LNCaP clone FGC (cell line): ENCODE data around the gene HSFX4.
"Not testable (repeated sequence)": the region's sequence is repeated elsewhere in the genome, so short reads cannot be mapped to it uniquely, and the experiment has no call there.

Experiments used
- DNase-seq: peaks from one replicate; pipeline ENCODE4 v3.0.0-alpha.2; 2011; ENCODE audit warnings: low read depth
- H3K4me3 ChIP-seq: 2 replicates; pipeline ENCODE4 v1.5.1; 2011; ENCODE audit warnings: mild to moderate bottlenecking, low read depth, low read length, control low read depth
- CTCF ChIP-seq: IDR thresholded peaks from 2 replicates; pipeline ENCODE4 v1.5.1; 2012; ENCODE audit warnings: mild to moderate bottlenecking; ENCODE audit not compliant: control insufficient read depth, insufficient read depth; ENCODE audit errors: extremely low read depth

Gene HSFX4

GRCh38 chrX:149929400-149929799 lies at the start of gene HSFX4:
Gene HSFX4 (plus strand): TSS chrX:149929573. CDS start chrX:149929645, 72 bp downstream.
- not testable (repeated sequence) for DNase-seq, H3K4me3 ChIP-seq

- no peak for TF ChIP-seq CTCF
- H3K4me3 ChIP-seq, result no peak within 1 kb of the TSS
- DNase-seq, result no peak
These were observed 48.2 kb upstream of the HSFX4 start, which contains the start of gene MAGEA8 for GRCh38 chrX:149881081-149881711. Gene MAGEA8 (plus strand): TSS chrX:149881183. CDS start chrX:149884273, 3,090 bp downstream.

- not testable (repeated sequence) for DNase-seq, H3K4me3 ChIP-seq
These were observed 38.5 kb upstream of the HSFX4 start for GRCh38 chrX:149890828-149891227.

GRCh38 chrX:149898554-149898953 lies 30.8 kb upstream of the HSFX4 start:
- no peak for DNase-seq
- TF ChIP-seq CTCF, result no peak
- H3K4me3 ChIP-seq, result no peak overlapping the region

GRCh38 chrX:149903889-149904748 lies 25.3 kb upstream of the HSFX4 start:
- TF ChIP-seq CTCF, result no peak
- DNase-seq, result no peak
- H3K4me3 ChIP-seq, result no peak overlapping the region

- H3K4me3 ChIP-seq, result no peak overlapping the region
- no peak for TF ChIP-seq CTCF
- no peak for DNase-seq
These were observed 21.1 kb upstream of the HSFX4 start for GRCh38 chrX:149908308-149908707.

- no peak for DNase-seq
- no peak overlapping the region for H3K4me3 ChIP-seq
- no peak for TF ChIP-seq CTCF
These were observed 20.6 kb upstream of the HSFX4 start for GRCh38 chrX:149908727-149909126.
